Activated B cell treated with CpG ODN at 0.5 μM for 24 hours (primary cell): ENCODE data around the gene CNOT4. TPM values are rescaled to one million over a fixed set of nuclear protein-coding genes. Genes with fewer than 3 reads are reported as not detected.

Experiments
- ATAC-seq: fragments of 200-7000 bp; cut with Tn5 transposase; one replicate; pipeline ENCODE4 v1.10.0; 2021; ENCODE audit warnings: low read depth, mild to moderate bottlenecking, moderate library complexity
- CTCF ChIA-PET: fragments of 350-600 bp; sonication (Branson Sonifier 250); formaldehyde crosslinking; loops from one replicate; lab custom pipeline; 2021; ENCODE audit warnings: antibody characterized with exemption; lab: Charles Lee
- POLR2A ChIA-PET: fragments of 350-600 bp; sonication (Branson Sonifier 250); formaldehyde crosslinking; loops from one replicate; lab custom pipeline; 2021; ENCODE audit warnings: antibody characterized with exemption; lab: Charles Lee
- DNase-seq: peaks from one replicate; pipeline ENCODE4 v3.0.0; 2022
- H3K27ac Mint-ChIP-seq: one replicate; pipeline ENCODE4 v1.8.0; 2020; ENCODE audit warnings: mixed read lengths
- H3K27me3 Mint-ChIP-seq: one replicate; pipeline ENCODE4 v1.8.0; 2021; ENCODE audit warnings: mixed read lengths
- H3K36me3 Mint-ChIP-seq: one replicate; pipeline ENCODE4 v1.8.0; 2021; ENCODE audit warnings: low read depth, mixed read lengths
- H3K4me1 Mint-ChIP-seq: one replicate; pipeline ENCODE4 v1.8.0; 2021; ENCODE audit warnings: mixed read lengths
- H3K4me3 Mint-ChIP-seq: one replicate; pipeline ENCODE4 v1.8.0; 2020; ENCODE audit warnings: mild to moderate bottlenecking, mixed read lengths
- H3K9me3 Mint-ChIP-seq: one replicate; pipeline ENCODE4 v1.8.0; 2020; ENCODE audit warnings: mixed read lengths
- intact Hi-C: fragments of 100-400 bp; cut with micrococcal nuclease; formaldehyde crosslinking; loops from one replicate; pipeline ENCODE4 v1.15.1; 2024
- total RNA-seq: library from RNA; stranded (reverse); gene quantifications from 2 replicates; pipeline ENCODE4 v1.2.3, GENCODE V29; 2022
- TF ChIP-seq, protein P1 (sequence below): fragments of 200-600 bp; IDR thresholded peaks from one replicate; pipeline ENCODE4 v1.8.0; 2022; ENCODE audit warnings: antibody characterized with exemption, mild to moderate bottlenecking

CNOT4 gene
- total RNA-seq, 1 donor from 2014 or later = 36.8 TPM

- POLR2A ChIA-PET = no interaction called here
- no peak overlapping the region for H3K27ac Mint-ChIP-seq
- TF ChIP-seq, protein P1, sequence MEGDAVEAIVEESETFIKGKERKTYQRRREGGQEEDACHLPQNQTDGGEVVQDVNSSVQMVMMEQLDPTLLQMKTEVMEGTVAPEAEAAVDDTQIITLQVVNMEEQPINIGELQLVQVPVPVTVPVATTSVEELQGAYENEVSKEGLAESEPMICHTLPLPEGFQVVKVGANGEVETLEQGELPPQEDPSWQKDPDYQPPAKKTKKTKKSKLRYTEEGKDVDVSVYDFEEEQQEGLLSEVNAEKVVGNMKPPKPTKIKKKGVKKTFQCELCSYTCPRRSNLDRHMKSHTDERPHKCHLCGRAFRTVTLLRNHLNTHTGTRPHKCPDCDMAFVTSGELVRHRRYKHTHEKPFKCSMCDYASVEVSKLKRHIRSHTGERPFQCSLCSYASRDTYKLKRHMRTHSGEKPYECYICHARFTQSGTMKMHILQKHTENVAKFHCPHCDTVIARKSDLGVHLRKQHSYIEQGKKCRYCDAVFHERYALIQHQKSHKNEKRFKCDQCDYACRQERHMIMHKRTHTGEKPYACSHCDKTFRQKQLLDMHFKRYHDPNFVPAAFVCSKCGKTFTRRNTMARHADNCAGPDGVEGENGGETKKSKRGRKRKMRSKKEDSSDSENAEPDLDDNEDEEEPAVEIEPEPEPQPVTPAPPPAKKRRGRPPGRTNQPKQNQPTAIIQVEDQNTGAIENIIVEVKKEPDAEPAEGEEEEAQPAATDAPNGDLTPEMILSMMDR = no peak
- DNase-seq = no peak
- no peak for ATAC-seq
- no peaks in the 10 kb centered on the region for H3K9me3 Mint-ChIP-seq
- CTCF ChIA-PET = no interaction called here
- peaks cover 3% of the 10 kb centered on the region for H3K4me1 Mint-ChIP-seq
- no peak overlapping the region for H3K4me3 Mint-ChIP-seq
- no peaks in the 10 kb centered on the region for H3K27me3 Mint-ChIP-seq
- H3K36me3 Mint-ChIP-seq = peaks cover 30% of the 10 kb centered on the region
- intact Hi-C loops = no loop called here
These were observed 124.7 kb downstream of the CNOT4 start for GRCh38 chr7:135385209-135385608.

DNA sequence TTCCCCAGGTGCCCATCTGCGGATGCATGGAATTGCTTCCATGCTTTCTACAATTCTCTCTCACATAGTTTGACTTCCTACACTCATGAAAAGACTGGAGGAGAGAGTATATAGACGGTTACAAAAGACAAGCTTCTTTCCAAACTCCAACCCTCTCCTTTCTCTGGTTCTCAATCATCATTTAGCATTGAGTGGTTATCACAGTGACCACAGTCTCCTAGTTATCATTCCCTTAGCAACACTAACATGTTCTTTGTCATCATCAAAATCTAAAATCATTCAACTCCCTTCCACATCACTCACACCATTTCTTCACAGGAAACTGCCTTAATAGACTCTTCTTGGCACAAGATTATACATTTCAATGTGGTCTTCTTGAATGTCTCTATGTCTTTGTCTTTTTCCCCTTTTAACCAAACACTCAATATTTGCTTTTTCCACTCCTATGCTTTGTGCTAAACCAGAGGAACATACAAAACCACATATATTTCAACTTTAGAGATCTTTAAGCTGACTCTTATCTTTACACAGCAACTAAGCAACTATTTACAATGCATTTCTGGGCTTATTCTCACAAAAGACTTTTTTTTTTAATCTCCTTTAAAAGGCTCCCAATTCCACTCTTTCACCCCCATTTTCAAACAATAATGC is 126.3 kb downstream of the CNOT4 start:
- Mint-ChIP-seq H3K36me3 (peaks cover 22% of the 10 kb centered on the region), H3K27ac (no peak overlapping the region), H3K27me3 (no peaks in the 10 kb centered on the region), H3K4me3 (no peak overlapping the region), H3K4me1 (no peaks in the 10 kb centered on the region), H3K9me3 (no peaks in the 10 kb centered on the region)
- TF ChIP-seq, protein P1 = no peak
- CTCF ChIA-PET = no interaction called here
- no peak for ATAC-seq
- intact Hi-C loops = no loop called here
- POLR2A ChIA-PET = no interaction called here
- no peak for DNase-seq

DNA sequence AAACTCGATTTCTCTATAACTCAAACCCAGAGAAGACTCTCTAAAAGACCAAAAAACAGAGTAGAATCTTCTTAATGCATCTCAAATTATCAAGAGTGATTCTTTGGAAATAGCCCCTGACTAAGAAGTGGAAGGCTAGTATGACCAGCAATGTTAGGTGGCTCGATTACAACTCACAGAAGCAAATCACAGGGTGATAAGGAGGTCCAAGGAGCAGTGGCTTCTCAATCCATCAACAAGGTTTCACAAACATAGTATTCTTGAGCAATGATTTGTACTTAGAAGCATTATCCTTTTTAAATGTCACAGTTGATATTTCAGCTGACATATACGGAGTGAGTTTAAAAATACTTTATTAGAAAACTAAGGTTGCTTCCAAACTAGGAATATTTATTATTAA is 127.7 kb downstream of the CNOT4 start:
- Mint-ChIP-seq H3K9me3 (no peaks in the 10 kb centered on the region), H3K27ac (no peak overlapping the region), H3K27me3 (no peaks in the 10 kb centered on the region), H3K4me1 (no peaks in the 10 kb centered on the region), H3K4me3 (no peak overlapping the region), H3K36me3 (peaks cover 13% of the 10 kb centered on the region)
- ATAC-seq = no peak
- intact Hi-C loops = no loop called here
- ChIA-PET POLR2A (no interaction called here), CTCF (no interaction called here)
- TF ChIP-seq, protein P1 = no peak
- DNase-seq = no peak

DNA sequence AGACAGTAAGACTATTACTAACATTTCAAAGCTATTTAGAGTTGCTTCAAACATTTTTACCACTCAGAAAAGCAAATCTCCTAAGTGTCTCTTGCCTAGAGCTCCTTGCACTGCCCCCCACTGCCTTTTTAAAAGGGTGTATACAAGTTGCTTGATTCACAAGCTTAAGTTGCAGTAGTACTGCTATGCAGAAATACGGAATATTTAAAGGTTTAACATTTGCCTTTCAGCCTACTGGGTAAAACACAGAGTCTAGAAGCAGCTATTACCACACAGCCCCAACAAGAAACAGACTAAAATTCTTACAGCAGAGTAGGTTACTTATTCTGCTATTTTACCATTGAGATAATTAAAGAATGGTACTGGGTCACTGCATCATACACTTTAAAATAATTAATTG is 128.5 kb downstream of the CNOT4 start:
- Mint-ChIP-seq H3K9me3 (no peaks in the 10 kb centered on the region), H3K27me3 (no peaks in the 10 kb centered on the region), H3K4me3 (no peak overlapping the region), H3K4me1 (no peaks in the 10 kb centered on the region), H3K36me3 (peaks cover 9% of the 10 kb centered on the region), H3K27ac (no peak overlapping the region)
- intact Hi-C loops = no loop called here
- ATAC-seq (no peak), DNase-seq (no peak)
- TF ChIP-seq, protein P1 = no peak
- ChIA-PET CTCF (no interaction called here), POLR2A (no interaction called here)

DNA sequence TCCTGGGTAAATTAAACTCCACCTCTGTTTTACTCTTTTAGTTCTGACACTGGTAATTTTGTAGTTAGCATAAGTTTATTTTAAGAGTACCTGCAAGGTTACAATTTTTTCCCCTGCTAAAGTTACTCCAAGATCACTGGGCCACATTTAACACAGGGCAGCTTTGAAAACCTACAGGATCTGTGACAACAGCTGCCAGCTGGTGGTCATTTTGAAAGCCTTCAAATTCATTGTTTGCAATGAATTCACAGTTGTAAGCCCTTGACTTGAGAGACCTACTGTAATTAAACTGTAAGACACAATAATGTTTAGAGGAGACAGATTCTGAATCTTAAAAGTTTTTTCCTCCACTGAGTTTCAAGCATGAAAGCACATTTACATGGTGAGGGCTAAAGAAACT is 129.6 kb downstream of the CNOT4 start:
- H3K27me3 Mint-ChIP-seq = no peaks in the 10 kb centered on the region
- no peak for ATAC-seq
- H3K36me3 Mint-ChIP-seq = peaks cover 8% of the 10 kb centered on the region
- ChIA-PET CTCF (no interaction called here), POLR2A (no interaction called here)
- DNase-seq = no peak
- intact Hi-C loops = no loop called here
- H3K27ac Mint-ChIP-seq = no peak overlapping the region
- TF ChIP-seq, protein P1 = no peak
- H3K4me1 Mint-ChIP-seq = no peaks in the 10 kb centered on the region
- no peaks in the 10 kb centered on the region for H3K9me3 Mint-ChIP-seq
- no peak overlapping the region for H3K4me3 Mint-ChIP-seq
